Measurements from ENCODE around the gene ZNF407. TPM values are rescaled to one million over a fixed set of nuclear protein-coding genes. Genes with fewer than 3 reads are reported as not detected.

ZNF407 gene
- total RNA-seq, 1 experiment from 2014 or later, result 7.6 TPM

GRCh38 chr18:74972354-74972753 is 374.7 kb downstream of the ZNF407 start:
- H4K20me1 ChIP-seq (ENCODE audit: insufficient read depth), result no peaks in the 10 kb centered on the region
- POLR2A ChIA-PET, result no interaction called here

More at GRCh38 chr18:74972354-74972753, 374.7 kb downstream of the ZNF407 start:
- no peaks in the 10 kb centered on the region for H3K27me3 ChIP-seq (ENCODE audit: insufficient read depth, low read length)
- no peaks in the 10 kb centered on the region for H3K79me2 ChIP-seq (ENCODE audit: insufficient read depth, low read length)
- intact Hi-C loops (cut with micrococcal nuclease), result no loop called here
- no TSS peak for BruUV-seq (replicated peaks)
- no peak overlapping the region for H3K9ac ChIP-seq (ENCODE audit: low read length)
- ChIA-PET RAD21 (ENCODE audit: low non-redundant PET in 1 of 2, low total read pairs in 2 of 2, uncharacterized antibody in 2 of 2, unreplicated experiment in 2 of 2) (no interaction called here), CTCF (interaction anchor here (1.4 kb wide), 1 partner anchor 9 kb away, joined by 3 read pairs; no protein-coding TSS in a partner anchor)
- no peak for TF ChIP-seq TCF7L2 (IDR thresholded peaks at IDR 0.05; ENCODE audit: borderline replicate concordance, extremely low read depth, insufficient read depth, insufficient read length)
- no peak for TF ChIP-seq EZH2phosphoT487 (IDR thresholded peaks at IDR 0.05; ENCODE audit: borderline replicate concordance)
- TF ChIP-seq CEBPB (IDR thresholded peaks at IDR 0.05; ENCODE audit: low read depth), result no peak
- no peak for TF ChIP-seq ATF3 (IDR thresholded peaks at IDR 0.05)
- TF ChIP-seq REST (IDR thresholded peaks at IDR 0.05; ENCODE audit: low read depth), result no peak
- H3K9me2 ChIP-seq (ENCODE audit: insufficient read depth), result no peaks in the 10 kb centered on the region
- no peak overlapping the region for H3K27ac ChIP-seq (ENCODE audit: low read depth, low read length)
- H3K4me3 ChIP-seq (replicated peaks in 1 of 2; ENCODE audit: low read depth in 1 of 2, low read length in 2 of 2), result no peak overlapping the region
- no peak overlapping the region for H3K4me2 ChIP-seq (ENCODE audit: low read length)
- ATAC-seq (no peak), DNase-seq (ENCODE audit: low read depth, low spot score) (no peak)
- H3K4me1 ChIP-seq (ENCODE audit: control insufficient read depth in 1 of 2, insufficient read depth in 2 of 2, low read length in 2 of 2), result no peaks in the 10 kb centered on the region
- H3K36me3 ChIP-seq (ENCODE audit: control insufficient read depth in 1 of 2, insufficient read depth in 2 of 2, low read length in 2 of 2), result no peaks in the 10 kb centered on the region
- no peaks in the 10 kb centered on the region for H3K9me3 ChIP-seq (ENCODE audit: control insufficient read depth in 1 of 2, insufficient read depth in 1 of 2, low read depth in 1 of 2, low read length in 2 of 2)
- no peak overlapping the region for H2AFZ ChIP-seq (ENCODE audit: low read depth, low read length, poor library complexity, severe bottlenecking)
